Daoy (cell line): ENCODE results near the gene LAMA4. TPM values are rescaled to one million over a fixed set of nuclear protein-coding genes. Genes with fewer than 3 reads are reported as not detected.

Source experiments
- DNase-seq: peaks from one replicate; pipeline ENCODE4 v3.0.0-alpha.2; 2015; ENCODE audit warnings: low read depth
- total RNA-seq: library from RNA; depleted of rRNA; stranded (reverse); fragments of >200 nt; shearing (Covaris generic); gene quantifications from 2 replicates; pipeline ENCODE4 v1.2.3, GENCODE V29; 2014

The LAMA4 gene
- total RNA-seq, 1 experiment from 2014 or later: 76.5 TPM

DNA sequence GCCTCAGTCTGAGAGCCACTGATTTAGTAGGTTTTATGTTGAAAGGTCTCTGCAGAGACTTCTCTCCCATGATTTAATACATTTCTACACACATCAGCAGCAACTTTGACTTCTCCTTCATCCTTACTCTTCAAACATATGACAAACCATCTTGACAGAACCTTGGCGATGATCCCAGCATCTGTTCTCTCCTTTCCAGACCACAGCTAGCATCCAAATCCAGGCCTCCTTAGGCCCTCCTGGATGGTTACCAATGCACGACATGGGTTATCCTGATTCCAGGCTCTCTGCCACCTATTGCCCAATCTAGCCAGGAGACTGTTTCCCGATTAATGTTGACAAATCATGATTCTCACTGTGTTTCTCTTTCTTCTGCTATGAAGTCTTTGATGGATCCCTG lies 16.8 kb downstream of the LAMA4 start:
- DNase-seq: peak; percentile 45

DNA sequence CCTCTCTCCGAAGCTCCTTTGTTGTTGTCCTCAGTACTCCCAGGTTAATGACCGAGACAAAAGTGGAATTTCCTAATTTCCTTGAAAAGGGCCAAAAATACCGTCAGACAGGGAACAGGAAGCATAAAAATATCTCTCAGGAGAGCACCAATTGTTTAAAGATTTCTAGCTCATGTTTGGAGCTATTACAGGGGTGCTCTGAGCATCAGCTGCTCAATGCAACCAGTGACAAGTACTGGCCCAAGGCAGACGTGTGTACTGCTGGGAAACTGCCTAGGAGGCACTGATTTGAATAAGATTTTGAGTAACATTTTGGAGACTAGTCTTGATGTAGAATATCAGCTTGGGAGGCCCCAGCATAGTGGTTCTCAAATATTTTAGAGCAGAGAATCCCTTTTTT lies 17.3 kb downstream of the LAMA4 start:
- no peak for DNase-seq

DNA sequence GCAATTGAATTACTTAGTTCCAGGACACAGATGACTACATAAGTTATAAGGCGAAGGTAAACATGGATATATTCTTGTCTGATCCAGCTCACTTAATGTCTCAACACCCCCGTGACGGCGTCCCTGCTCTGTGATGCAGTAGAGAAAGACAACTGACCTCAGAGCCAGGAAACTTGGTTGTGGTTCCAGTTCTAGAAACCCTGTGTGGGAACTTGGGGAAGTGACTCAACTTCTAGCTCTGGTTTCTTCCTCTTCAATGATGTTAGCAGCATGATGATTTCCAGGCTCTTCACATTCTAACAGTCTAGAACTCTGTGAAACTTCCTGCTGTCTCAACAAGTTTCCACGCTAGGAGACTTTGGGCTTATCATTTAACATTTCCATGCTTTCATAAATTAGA lies 18.4 kb downstream of the LAMA4 start:
- peak; percentile 29 for DNase-seq

DNA sequence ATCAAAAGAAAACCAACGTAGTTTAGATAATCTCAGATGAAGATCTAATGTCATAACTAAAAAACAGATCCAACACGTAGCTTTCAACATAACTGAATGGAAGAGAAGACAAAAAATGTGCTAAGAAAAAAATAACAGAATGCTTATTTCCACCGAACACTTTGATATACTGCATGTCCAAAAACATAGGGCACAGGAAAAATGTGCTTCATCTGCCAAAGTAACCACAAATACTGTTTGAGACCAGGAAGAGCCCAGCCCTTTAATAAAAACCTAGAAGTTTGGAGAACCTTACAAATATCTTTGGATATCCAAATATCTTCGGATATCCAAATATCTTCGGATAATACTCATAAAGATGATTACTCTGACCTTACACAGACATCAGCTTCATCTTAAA lies 19.8 kb downstream of the LAMA4 start:
- no peak for DNase-seq

DNA sequence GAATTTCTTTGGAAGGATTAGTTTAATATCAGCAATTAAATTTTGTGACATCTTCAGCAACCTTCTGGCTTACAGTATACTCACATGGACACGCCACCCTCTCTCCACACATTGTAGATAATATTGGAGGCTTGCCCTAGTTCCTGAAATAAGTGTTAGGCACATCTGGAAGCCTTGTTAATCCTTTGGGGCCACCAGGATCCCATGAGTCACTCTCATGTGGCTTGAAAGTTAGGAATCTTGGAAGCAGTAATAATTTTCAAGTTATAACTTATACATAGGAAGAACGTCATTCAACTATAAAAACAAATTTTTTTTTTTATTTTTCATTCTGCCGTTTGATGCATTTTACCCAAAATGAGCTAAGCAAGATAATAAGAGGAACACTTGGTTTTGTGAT lies 20.5 kb downstream of the LAMA4 start:
- DNase-seq: peak; percentile 71

DNA sequence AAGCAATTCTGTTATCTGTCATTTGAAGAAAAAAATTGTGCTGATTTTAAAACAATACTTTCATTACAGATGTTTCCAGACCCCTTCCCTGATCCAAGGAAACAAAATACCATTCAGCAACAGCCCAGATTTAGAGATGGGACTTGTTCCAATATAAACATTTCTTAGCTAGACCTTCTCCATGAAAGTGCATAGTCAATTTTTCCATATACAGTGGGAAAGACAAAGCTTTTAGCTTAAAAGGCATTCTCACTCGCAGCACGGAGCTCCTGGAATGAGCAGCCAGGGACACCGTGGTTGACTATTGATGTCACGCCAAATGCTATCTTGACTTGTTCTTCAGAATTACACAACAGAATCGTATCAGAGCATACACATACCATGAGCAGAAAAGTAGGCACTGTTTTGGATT lies 21.5 kb downstream of the LAMA4 start:
- DNase-seq: peak; percentile 60

DNA sequence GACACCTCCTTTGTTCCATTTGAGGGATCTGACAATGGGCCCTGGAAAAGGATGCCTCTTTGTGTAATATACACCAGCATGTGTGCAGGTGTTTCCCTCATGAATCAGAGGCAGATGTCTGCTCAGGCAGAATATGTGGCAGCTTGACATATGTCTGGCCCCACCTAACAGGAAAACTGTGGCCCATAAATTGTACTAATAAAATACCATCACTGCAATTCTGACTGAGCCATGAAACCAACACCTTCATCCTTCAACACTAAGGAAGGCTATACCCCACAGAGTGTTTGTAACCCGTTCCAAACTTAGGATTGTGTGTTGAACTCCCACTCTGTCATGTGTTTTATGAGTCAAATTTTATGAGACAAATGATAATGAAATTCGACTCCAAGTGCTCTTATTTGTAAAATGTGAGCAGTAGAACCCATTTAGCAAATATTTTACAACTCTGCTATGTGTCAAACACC lies 22.7 kb downstream of the LAMA4 start:
- peak; percentile 74 for DNase-seq

DNA sequence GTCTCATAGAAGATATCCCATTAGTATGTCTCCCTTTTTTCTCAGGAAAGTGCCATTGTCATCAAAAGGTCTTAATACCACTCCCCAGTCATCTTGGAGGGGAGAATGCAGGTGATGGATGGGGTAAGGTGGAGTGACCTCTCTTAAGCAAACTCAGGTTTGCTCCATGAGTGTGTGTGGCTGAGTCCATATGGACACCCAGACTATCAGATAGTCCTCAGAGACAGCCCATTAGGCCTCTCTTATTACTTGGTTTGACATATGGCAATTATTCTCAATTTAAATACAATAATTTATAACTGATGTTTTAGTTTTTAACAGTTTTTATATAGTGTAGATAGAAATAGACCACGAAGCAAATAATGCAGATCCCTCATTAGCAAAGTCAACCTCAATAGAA lies 23.2 kb downstream of the LAMA4 start:
- DNase-seq: no peak

DNA sequence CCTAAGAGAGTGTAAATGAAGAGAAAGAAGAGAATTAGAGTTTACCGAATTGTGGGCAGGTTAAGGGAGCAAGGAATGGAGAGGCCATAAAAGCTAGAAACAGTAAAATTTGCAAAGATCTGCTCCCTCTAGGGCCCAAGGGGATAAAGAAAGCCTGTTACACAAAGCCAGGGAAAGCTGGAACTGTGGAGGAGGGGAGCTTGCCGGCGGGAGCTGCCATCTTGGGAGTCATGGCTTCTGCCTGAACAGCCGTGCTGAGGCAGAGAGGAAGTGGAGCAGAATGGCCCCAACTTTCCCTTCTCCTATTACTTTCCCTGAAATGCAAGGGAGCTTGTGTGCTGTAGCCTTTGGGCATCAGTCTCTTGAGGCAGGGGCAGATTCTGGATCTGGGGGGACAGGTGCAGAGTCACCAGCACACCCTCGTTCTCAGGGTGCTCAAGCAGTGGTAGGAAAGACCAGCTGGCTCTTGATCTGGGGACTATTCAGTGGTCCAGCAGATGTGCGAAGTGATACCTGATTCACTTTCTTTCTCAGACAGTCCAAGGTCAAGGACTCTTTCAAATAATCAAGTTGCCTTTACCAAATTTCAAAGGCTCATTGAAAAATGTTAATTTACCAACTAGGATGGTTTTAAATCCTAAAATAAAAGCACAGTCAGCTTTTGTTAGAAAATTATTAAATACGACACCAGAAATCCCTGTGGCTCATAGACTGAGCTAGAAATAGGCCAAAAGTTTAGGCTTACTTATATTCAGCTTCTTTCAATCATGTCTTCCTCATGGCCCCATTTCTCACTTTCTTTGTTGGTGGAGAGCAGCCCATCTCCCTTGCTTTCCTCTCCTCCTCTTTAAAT lies 25.7 kb downstream of the LAMA4 start:
- no peak for DNase-seq

DNA sequence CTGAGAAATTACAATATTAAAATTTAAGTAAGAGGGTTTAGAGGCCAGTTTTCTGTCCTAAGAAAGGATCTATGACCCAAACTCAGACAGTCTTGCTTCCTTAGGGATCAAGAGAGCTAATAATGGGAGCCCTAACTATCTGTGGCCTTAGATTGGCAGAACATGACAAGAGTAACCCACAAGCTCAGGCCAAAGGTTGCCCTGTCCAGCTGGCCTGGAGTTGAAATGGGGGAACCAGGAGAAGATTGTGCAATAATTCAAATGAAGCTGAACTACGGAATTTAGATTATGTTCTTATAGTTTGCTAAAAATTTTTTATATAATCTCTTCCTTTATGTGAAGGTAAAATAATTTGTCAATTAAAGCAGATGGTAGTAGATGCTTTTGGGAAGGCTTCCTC lies 26.4 kb downstream of the LAMA4 start:
- DNase-seq: no peak

DNA sequence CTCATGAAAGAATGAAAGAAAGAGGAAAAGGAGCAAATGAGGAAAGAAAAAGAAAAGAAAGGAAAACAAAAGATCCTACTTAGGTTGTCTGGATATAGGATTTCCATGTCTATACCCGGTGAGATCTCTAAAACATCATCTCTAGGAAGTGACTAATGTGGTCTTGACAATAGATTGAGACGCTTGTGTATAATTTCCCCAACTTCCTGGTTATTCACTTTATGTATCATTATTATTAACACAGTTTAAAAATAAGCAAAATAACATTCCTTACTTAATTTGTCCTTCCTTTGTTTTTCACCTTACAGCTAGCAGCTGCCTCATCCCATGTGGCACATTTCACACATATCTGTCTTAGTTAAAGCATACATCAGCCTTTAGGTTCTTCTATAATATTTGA lies 27.0 kb downstream of the LAMA4 start:
- no peak for DNase-seq

DNA sequence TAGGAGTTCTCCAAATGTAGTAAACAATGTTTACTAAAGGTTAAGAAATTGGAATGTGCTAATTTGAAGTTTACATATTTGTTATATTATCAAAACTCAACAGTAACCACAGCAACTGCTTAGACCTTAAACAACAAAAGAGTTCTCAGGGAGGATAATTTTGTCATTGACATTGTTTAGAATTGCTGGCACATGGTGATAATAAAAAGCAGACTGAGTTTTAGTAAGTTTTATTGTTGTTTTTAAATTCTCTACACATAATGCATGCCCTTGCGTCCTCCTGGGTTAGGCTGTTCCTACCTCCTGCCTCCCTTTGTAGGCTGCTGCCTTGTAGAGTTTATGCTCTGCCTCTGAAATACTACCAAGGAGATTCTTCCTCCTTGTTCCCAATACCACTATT lies 28.7 kb downstream of the LAMA4 start:
- no peak for DNase-seq

DNA sequence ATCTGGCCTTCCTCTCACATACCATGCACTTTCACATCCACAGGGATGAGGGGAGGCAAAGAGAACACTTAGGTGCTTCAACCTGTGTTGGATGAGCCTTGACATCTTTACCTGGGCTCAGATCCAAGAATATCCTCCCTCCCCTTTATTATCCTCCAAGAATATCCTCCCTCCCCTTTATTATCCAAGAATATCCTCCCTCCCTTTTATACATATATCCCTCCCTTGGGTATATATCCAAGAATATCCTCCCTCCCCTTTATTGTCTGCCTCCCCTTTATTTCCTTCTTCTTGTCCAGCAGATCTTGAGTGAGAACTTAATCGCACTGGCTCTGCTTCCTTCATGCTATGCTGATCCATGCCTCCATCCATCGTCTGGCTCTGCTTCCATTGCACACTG lies 30.3 kb downstream of the LAMA4 start:
- DNase-seq: no peak

DNA sequence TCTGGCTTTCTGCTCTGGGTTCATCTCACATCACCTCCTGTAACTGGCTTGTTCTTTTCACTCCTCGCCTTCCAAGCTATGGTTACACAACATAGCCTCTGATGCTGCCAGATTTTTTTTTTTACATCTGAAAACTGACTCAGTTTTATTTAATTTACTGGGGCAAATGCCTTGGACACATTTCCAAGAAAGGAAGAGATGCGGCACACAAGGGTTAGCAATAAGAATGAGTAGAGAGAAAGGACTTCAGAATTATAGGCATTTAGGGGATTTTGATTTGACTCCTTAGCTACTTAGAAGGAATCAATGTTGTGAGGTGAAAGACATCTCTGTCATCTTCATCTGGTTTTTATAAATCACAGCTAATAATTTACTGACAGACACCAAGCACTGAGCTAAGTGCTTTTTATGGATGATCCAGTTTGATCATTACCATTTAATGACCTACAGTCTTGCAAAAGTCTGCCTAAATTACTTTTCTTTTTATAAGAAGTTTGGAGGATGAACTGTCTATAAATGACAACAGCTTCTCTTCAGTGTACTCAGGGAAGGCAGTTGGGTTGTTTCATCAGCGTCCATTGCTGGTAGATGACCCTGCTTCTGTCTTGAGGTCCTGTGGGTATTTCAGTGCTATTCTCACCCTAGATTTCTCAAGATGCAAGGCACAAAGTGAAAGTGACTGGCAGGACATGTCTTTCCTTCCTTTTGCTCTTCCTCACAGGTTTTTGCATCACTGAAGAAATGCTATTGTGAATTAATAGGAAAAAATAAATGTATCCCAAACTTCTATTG lies 31.1 kb downstream of the LAMA4 start:
- peak; percentile 51 for DNase-seq

DNA sequence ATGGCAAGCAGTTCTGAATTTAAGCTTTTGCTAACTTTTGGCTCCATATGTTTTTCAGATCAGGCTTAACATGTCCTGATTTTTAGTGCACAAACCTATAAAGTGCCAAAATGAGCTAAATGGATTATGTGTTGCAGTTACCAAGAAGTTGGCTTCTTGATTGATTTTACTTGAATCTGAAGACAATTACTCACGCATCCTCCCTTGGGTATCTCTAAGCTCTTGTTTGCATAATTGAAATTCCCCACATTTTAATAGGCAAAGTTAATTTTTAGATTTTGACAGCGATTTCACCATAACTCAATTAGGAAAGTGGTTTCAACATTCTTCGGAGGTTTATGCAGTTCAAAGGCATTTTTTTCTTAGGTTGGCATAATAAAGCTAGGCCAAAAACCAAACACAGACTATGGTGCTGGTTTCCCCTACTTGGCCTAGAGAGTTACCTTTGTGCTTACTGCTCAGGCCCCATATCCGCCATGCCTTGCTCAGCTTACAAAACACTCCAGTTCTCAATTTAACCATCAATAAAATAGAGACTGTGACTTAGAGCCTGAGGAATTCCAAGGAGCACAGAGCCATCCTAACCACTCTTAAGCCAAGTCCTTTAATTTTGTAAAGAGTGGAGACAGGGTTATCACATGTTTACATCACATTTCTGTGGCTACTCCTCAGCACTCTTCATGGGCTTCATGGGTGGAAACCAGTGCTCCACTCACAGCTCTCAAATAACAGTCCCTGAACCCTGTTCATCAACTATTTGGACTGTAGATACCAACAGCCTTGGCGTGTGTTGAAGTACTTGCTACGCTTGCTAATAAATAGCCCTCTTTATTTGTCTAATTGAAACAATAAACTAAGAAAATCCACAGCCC lies 32.1 kb downstream of the LAMA4 start:
- peak; percentile 79 for DNase-seq

DNA sequence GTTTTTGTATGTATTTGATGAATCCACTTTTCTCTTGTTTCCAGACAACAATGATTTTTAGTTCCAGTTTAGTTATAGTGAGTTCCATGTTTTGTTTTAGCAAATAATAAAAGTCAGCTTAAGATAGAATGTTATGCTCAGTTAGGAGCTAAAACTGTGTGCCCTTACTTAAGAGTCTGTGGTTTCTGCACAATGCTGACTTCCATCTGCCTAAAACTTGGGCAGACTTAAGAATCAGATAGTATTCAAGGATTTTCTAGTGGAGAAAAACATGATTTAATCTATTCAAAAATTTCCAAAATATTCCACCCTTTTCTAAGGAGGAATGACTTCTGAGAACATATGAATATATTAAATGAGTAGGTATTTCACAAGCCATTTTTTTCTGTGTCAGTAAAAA lies 32.8 kb downstream of the LAMA4 start:
- no peak for DNase-seq

DNA sequence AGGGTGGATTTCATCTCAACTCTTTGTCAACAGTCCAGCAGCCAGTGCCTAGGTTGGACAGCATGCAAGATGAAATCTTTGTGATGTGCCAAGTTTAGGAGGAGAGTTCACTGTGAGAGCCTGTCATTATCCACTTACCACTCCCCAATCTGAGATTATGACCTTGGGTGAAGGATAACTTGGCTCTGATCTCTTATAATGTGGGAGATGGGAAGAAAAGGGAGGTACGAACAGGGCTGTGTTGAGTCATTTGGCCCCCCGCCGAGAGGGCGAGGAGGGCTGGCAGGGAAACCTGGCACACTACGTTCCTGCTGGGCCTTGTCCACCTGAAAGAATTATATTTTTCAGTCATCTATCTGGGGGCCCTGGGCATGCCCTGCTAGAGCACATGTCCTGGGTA lies 35.8 kb downstream of the LAMA4 start:
- DNase-seq: peak; percentile 91

DNA sequence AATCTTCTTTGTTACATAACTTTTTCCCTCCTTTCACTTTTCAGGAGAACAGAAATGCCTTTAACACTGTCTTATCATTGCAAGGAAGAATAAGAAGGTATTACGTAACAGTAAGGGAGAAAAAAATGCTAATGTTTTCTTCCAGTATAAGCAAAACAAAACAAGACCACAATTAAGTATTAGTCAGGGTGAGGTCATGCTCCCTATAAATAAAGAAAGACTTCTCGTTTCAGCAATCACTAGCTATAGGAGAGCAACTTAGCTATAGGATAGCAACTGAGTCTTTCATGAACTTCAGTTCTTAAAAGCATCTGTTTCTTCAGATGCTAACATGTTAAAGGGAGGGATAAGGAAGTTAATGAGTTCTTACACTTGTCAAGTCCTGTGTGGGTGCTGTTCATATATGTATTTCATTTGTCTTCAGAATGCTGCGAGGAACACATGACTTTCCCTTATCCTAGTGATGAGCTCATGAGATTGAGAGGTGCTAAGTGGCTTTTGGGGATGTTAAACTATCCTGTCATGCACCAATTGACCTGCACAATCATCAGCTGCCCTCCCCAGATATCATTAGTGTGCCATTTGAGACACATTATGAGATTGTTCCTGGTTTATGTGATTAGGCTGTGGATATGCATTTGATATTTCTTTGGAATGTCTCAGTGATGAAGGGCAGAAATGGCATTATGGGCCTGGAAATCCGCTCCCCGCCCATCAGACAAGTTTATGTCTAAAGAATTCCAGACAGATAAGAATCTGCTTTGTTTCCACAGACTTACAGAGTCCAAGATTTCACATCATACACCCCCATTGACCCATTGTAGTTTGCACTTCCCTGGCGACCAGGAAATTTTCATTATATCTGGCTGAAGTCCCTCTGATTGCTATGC lies 37.5 kb downstream of the LAMA4 start:
- peak; percentile 79 for DNase-seq

DNA sequence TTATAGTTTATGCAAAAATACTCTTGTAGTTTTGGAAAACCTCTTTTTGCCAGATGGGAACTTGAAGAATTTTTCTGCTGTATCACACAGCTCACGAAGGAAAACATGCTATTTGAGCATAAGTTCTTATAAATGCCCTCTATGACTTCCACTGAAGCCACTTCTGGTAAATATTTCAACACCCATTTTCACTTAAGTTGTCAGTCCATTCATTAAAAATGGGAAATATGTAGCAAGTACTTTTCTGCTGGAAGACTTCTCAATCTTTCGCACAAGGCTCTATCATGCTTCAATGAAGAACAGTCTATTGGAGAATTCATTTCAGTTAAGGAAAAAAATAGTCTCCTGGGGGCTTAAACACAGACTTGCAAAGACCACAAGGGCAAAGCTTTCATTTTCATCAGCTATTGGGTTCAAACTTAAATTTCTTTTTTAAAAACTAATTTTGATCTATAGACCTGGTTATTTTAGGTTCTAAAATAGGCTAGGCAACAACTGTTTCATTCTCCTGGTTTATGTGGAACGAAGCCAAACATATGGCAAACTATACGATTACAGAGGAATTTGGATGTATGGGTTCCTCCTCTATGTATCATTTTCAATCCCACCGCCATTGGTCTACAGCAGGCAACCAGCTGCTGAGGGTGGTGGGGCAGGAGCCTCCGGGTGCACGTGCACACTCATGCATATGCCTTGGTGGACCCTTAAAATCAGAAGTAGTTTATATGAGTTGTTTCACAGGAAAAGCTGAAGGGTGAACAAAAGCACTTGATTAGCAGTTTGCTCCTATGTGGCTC lies 38.7 kb downstream of the LAMA4 start:
- no peak for DNase-seq

DNA sequence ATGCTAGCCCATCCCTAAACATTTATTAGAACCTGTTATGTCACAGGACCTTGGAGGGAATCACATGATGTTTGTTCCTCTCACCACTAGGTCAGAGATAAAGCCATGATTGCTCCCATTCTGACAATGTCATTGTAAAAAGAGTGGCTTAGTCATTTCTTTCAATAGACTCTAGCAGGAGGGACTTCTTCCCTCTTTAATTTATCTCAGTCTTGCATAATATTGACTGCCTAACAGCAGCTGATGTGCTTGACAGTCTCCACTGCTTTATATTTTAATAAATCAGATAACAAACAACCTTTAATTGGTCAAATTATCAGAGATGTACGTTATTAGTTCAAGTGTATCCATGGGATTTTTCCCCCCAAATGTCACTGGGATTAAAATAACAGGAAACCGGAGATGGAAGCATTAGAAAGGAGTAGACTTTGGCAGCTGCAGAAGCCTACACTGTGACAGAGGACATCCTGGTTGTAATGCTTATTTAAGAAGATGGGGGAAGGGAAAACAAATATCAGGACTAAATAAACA lies 39.6 kb downstream of the LAMA4 start:
- no peak for DNase-seq
